Neural cell (in vitro differentiated cells): ENCODE data around the gene FGGY.

Source experiments
- EP300 ChIP-seq: fragments of 450-650 bp; conservative IDR thresholded peaks from 2 replicates; pipeline ENCODE4 v1.6.1; 2014; ENCODE audit warnings: antibody characterized with exemption, mild to moderate bottlenecking, moderate library complexity; ENCODE audit not compliant: poor library complexity, severe bottlenecking
- EZH2 ChIP-seq: fragments of 200-600, 300-800 bp; shearing (Covaris generic), sonication (generic); IDR thresholded peaks from 2 replicates; pipeline ENCODE4 v1.6.1; 2014; ENCODE audit warnings: antibody characterized with exemption, low read length, borderline replicate concordance, mild to moderate bottlenecking; ENCODE audit not compliant: insufficient read depth, poor library complexity, severe bottlenecking
- MXI1 ChIP-seq: fragments of 450-650 bp; conservative IDR thresholded peaks from 2 replicates; pipeline ENCODE4 v1.6.1; 2014; ENCODE audit warnings: antibody characterized with exemption, mild to moderate bottlenecking; ENCODE audit not compliant: poor library complexity, severe bottlenecking
- POLR2AphosphoS5 ChIP-seq: IDR thresholded peaks from 2 replicates; pipeline ENCODE4 v1.6.1; 2012
- RAD21 ChIP-seq: fragments of 450-650 bp; conservative IDR thresholded peaks from 2 replicates; pipeline ENCODE4 v1.6.1; 2014; ENCODE audit warnings: antibody characterized with exemption, mild to moderate bottlenecking, moderate library complexity
- SMC3 ChIP-seq: fragments of 450-650 bp; conservative IDR thresholded peaks from 2 replicates; pipeline ENCODE4 v1.6.1; 2014; ENCODE audit warnings: antibody characterized with exemption, mild to moderate bottlenecking, moderate library complexity; ENCODE audit not compliant: poor library complexity
- TAF1 ChIP-seq: IDR thresholded peaks from 2 replicates; pipeline ENCODE4 v1.6.1; 2012; ENCODE audit warnings: low read depth
- TF ChIP-seq, protein P1 (sequence below): fragments of 450-650 bp; IDR thresholded peaks from 2 replicates; pipeline ENCODE4 v1.5.1; 2014; ENCODE audit warnings: antibody characterized with exemption, mild to moderate bottlenecking, moderate library complexity; ENCODE audit not compliant: poor library complexity, severe bottlenecking
- TF ChIP-seq, protein P2 (sequence below): IDR thresholded peaks from 2 replicates; pipeline ENCODE4 v1.6.1; 2012; ENCODE audit warnings: borderline replicate concordance

DNA sequence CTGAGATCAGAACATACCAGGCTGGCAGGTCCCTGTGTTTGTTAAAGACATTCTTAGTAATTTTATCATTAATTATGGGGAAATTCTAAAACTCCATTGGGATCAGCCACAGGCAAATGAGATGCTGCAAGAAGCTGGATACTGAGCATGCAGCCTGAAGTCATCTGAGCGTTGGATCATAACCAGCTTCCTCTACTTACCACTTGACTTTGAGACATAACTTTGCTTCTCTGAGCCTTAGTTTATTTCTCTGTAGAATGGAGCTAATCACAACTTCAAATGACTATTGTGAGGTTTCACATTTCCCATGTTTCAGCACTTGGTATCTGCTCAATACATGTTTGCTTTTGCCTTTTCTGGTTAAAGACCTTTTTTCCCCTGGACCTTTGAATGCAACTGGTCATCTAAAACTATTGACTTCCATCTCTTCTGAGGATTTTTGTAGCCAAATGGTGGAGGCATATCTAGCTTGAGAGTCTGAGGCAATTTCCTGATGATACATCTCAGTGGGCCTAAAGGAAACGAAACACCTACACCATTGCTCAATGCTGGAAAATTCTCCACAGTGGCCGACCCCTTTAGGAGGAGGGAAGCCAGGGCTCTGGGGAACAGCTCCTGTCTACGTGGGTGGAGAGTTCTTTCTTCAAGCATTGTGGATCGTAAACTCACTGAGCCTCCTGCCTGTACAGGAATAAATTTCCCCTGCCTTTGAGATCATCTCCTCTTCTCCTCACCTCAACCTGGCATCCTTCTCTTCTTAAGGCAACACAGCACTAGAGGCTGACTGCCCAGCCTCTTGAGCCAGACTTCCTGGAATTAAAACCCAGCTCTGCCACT, 408.8 kb downstream of the FGGY start:
- TF ChIP-seq, protein P1, sequence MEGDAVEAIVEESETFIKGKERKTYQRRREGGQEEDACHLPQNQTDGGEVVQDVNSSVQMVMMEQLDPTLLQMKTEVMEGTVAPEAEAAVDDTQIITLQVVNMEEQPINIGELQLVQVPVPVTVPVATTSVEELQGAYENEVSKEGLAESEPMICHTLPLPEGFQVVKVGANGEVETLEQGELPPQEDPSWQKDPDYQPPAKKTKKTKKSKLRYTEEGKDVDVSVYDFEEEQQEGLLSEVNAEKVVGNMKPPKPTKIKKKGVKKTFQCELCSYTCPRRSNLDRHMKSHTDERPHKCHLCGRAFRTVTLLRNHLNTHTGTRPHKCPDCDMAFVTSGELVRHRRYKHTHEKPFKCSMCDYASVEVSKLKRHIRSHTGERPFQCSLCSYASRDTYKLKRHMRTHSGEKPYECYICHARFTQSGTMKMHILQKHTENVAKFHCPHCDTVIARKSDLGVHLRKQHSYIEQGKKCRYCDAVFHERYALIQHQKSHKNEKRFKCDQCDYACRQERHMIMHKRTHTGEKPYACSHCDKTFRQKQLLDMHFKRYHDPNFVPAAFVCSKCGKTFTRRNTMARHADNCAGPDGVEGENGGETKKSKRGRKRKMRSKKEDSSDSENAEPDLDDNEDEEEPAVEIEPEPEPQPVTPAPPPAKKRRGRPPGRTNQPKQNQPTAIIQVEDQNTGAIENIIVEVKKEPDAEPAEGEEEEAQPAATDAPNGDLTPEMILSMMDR, result no peak
- TF ChIP-seq EZH2, result no peak
- no peak for TF ChIP-seq POLR2AphosphoS5
- TF ChIP-seq, protein P2, sequence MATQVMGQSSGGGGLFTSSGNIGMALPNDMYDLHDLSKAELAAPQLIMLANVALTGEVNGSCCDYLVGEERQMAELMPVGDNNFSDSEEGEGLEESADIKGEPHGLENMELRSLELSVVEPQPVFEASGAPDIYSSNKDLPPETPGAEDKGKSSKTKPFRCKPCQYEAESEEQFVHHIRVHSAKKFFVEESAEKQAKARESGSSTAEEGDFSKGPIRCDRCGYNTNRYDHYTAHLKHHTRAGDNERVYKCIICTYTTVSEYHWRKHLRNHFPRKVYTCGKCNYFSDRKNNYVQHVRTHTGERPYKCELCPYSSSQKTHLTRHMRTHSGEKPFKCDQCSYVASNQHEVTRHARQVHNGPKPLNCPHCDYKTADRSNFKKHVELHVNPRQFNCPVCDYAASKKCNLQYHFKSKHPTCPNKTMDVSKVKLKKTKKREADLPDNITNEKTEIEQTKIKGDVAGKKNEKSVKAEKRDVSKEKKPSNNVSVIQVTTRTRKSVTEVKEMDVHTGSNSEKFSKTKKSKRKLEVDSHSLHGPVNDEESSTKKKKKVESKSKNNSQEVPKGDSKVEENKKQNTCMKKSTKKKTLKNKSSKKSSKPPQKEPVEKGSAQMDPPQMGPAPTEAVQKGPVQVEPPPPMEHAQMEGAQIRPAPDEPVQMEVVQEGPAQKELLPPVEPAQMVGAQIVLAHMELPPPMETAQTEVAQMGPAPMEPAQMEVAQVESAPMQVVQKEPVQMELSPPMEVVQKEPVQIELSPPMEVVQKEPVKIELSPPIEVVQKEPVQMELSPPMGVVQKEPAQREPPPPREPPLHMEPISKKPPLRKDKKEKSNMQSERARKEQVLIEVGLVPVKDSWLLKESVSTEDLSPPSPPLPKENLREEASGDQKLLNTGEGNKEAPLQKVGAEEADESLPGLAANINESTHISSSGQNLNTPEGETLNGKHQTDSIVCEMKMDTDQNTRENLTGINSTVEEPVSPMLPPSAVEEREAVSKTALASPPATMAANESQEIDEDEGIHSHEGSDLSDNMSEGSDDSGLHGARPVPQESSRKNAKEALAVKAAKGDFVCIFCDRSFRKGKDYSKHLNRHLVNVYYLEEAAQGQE, result no peak
- no peak for TF ChIP-seq MXI1
- TF ChIP-seq EP300, result no peak
- no peak for TF ChIP-seq TAF1
- TF ChIP-seq RAD21, result no peak
- TF ChIP-seq SMC3, result no peak
